Smooth muscle cell (in vitro differentiated cells): ENCODE results near the gene MYT1. TPM values are rescaled to one million over a fixed set of nuclear protein-coding genes. Genes with fewer than 3 reads are reported as not detected.
"Not testable (repeated sequence)": the region's sequence is repeated elsewhere in the genome, so short reads cannot be mapped to it uniquely, and the experiment has no call there.

ENCODE experiments used
- DNase-seq: peaks from one replicate; lab custom pipeline; 2025; ENCODE audit not compliant: unreplicated experiment; lab: John Stamatoyannopoulos, UW
- H2AFZ ChIP-seq: fragments of 200-600 bp; sonication (generic); 2 replicates; pipeline ENCODE4 v1.6.0; 2016; ENCODE audit warnings: antibody characterized with exemption, low read depth, mild to moderate bottlenecking
- H3F3A ChIP-seq: fragments of 200-600 bp; sonication (generic); 2 replicates; pipeline ENCODE4 v1.6.0; 2017; ENCODE audit warnings: antibody characterized with exemption, low read depth
- H3K27ac ChIP-seq: fragments of 200-600 bp; sonication (generic); 2 replicates; pipeline ENCODE4 v1.5.1; 2016; ENCODE audit warnings: low read depth, mild to moderate bottlenecking
- H3K27me3 ChIP-seq: fragments of 200-600 bp; sonication (generic); 2 replicates; pipeline ENCODE4 v1.6.1; 2016; ENCODE audit warnings: low read depth, mild to moderate bottlenecking
- H3K36me3 ChIP-seq: fragments of 200-600 bp; sonication (generic); 2 replicates; pipeline ENCODE4 v1.5.1; 2016; ENCODE audit warnings: low read depth
- H3K4me1 ChIP-seq: fragments of 200-600 bp; sonication (generic); 2 replicates; pipeline ENCODE4 v1.5.1; 2016; ENCODE audit warnings: low read depth
- H3K4me2 ChIP-seq: fragments of 200-600 bp; sonication (generic); 2 replicates; pipeline ENCODE4 v1.6.0; 2016; ENCODE audit warnings: mild to moderate bottlenecking
- H3K4me3 ChIP-seq: fragments of 200-600 bp; sonication (generic); 2 replicates; pipeline ENCODE4 v1.5.1; 2016; ENCODE audit warnings: mild to moderate bottlenecking
- H3K79me2 ChIP-seq: fragments of 200-600 bp; sonication (generic); 2 replicates; pipeline ENCODE4 v1.6.0; 2016; ENCODE audit warnings: low read depth, mild to moderate bottlenecking
- H3K9ac ChIP-seq: fragments of 200-600 bp; sonication (generic); 2 replicates; pipeline ENCODE4 v1.6.0; 2016; ENCODE audit warnings: low read depth
- H3K9me3 ChIP-seq: fragments of 200-600 bp; sonication (generic); replicated peaks from 2 replicates; pipeline ENCODE4 v1.5.1; 2016; ENCODE audit warnings: low read depth
- H4K20me1 ChIP-seq: fragments of 200-600 bp; sonication (generic); 2 replicates; pipeline ENCODE4 v1.6.0; 2016; ENCODE audit warnings: low read depth
- CTCF ChIP-seq: fragments of 200-600 bp; sonication (generic); IDR thresholded peaks from 2 replicates; pipeline ENCODE4 v1.5.1; 2017; ENCODE audit warnings: borderline replicate concordance, mild to moderate bottlenecking, antibody characterized with exemption; ENCODE audit not compliant: insufficient read depth, poor library complexity, severe bottlenecking
- WGBS: methylation state at CpG from one replicate; pipeline ENCODE4 v1.1.7; 2016; ENCODE audit warnings: low lambda C conversion rate; 5-methylcytosine and 5-hydroxymethylcytosine counted together
- polyA plus RNA-seq: library from polyadenylated mRNA; unstranded; fragments of >200 nt; fragmentation: Nextera tagmentation; extraction: Ambion mirVana; gene quantifications from 2 replicates; pipeline ENCODE4 v1.2.1, GENCODE V29; 2016
- total RNA-seq: library from RNA; depleted of rRNA; stranded (reverse); fragments of >200 nt; gene quantifications from 2 replicates; pipeline ENCODE4 v1.2.3, GENCODE V29; 2014

The MYT1 gene
- total and polyA plus RNA-seq, 2 experiments from 2014 or later: 0.09 TPM; not detected in 1

- Histone ChIP-seq H3K36me3 (no peaks in the 10 kb centered on the region), H3K27ac (no peak overlapping the region), H3K4me3 (no peak overlapping the region), H3K9me3 (no peaks in the 10 kb centered on the region), H2AFZ (no peak overlapping the region), H4K20me1 (no peaks in the 10 kb centered on the region), H3K27me3 (no peaks in the 10 kb centered on the region), H3K79me2 (no peaks in the 10 kb centered on the region), H3K4me2 (no peak overlapping the region), H3F3A (no peaks in the 10 kb centered on the region), H3K9ac (no peak overlapping the region), H3K4me1 (no peaks in the 10 kb centered on the region)
- no peak for TF ChIP-seq CTCF
- no peak for DNase-seq
- WGBS: 93% methylated on average over 5 of the region's 5 CpGs
Observed at GRCh38 chr20:64233725-64234124, 69.5 kb downstream of the MYT1 start.

- no peak for TF ChIP-seq CTCF
- Histone ChIP-seq H3F3A (no peaks in the 10 kb centered on the region), H3K4me2 (no peak overlapping the region), H4K20me1 (no peaks in the 10 kb centered on the region), H3K79me2 (no peaks in the 10 kb centered on the region), H3K27me3 (no peaks in the 10 kb centered on the region), H3K27ac (no peak overlapping the region), H3K36me3 (no peaks in the 10 kb centered on the region), H2AFZ (no peak overlapping the region), H3K4me3 (no peak overlapping the region), H3K9ac (no peak overlapping the region), H3K4me1 (no peaks in the 10 kb centered on the region), H3K9me3 (no peaks in the 10 kb centered on the region)
- 95% methylated on average over 11 of the region's 11 CpGs for WGBS
- no peak for DNase-seq
Observed at GRCh38 chr20:64234291-64234791, 70.1 kb downstream of the MYT1 start.

- H3K79me2 ChIP-seq, DNase-seq, H3K9ac ChIP-seq, H3K27ac ChIP-seq, H3F3A ChIP-seq, H2AFZ ChIP-seq, H4K20me1 ChIP-seq, H3K4me3 ChIP-seq, H3K27me3 ChIP-seq, H3K4me2 ChIP-seq, H3K9me3 ChIP-seq, H3K36me3 ChIP-seq, H3K4me1 ChIP-seq: not testable (repeated sequence)
- WGBS: 92% methylated on average over 14 of the region's 17 CpGs
Observed at GRCh38 chr20:64234921-64235565, 70.8 kb downstream of the MYT1 start.

GRCh38 chr20:64236137-64237088 lies 72.2 kb downstream of the MYT1 start:
- H3K36me3 ChIP-seq: no peaks in the 10 kb centered on the region
- DNase-seq: no peak
- H3K4me1 ChIP-seq: no peaks in the 10 kb centered on the region
- WGBS: 96% methylated on average over 24 of the region's 27 CpGs
- H2AFZ ChIP-seq: no peak overlapping the region
- H3K27ac ChIP-seq: no peak overlapping the region
- no peaks in the 10 kb centered on the region for H3K79me2 ChIP-seq
- no peaks in the 10 kb centered on the region for H3K27me3 ChIP-seq
- H3K4me2 ChIP-seq: no peak overlapping the region
- no peaks in the 10 kb centered on the region for H3K9me3 ChIP-seq
- H4K20me1 ChIP-seq: no peaks in the 10 kb centered on the region
- TF ChIP-seq CTCF: no peak
- H3F3A ChIP-seq: no peaks in the 10 kb centered on the region
- no peak overlapping the region for H3K4me3 ChIP-seq
- H3K9ac ChIP-seq: no peak overlapping the region
